Left ventricle myocardium inferior (tissue), 1 donor: ENCODE measurements around the gene PYCARD. TPM values are rescaled to one million over a fixed set of nuclear protein-coding genes. Genes with fewer than 3 reads are reported as not detected.
A peak's percentile ranks its signal among the peaks of the same experiment; 100 is the strongest.
"Not testable (repeated sequence)": the region's sequence is repeated elsewhere in the genome, so short reads cannot be mapped to it uniquely, and the experiment has no call there.

Source experiments
- DNase-seq: peaks from one replicate; pipeline ENCODE4 v3.0.0-alpha.2; 2020
- H3K27ac ChIP-seq: fragments of 200-600 bp; replicated peaks from 2 replicates; pipeline ENCODE4 v1.8.0; 2021
- H3K27me3 ChIP-seq: fragments of 200-600 bp; 2 replicates; pipeline ENCODE4 v1.8.0; 2021; ENCODE audit warnings: low read depth
- H3K36me3 ChIP-seq: fragments of 200-600 bp; 2 replicates; pipeline ENCODE4 v1.8.0; 2021
- H3K4me1 ChIP-seq: fragments of 200-600 bp; 2 replicates; pipeline ENCODE4 v1.8.0; 2021
- H3K4me3 ChIP-seq: fragments of 200-600 bp; 2 replicates; pipeline ENCODE4 v1.8.0; 2021; ENCODE audit warnings: mild to moderate bottlenecking, moderate library complexity
- H3K9me3 ChIP-seq: fragments of 200-600 bp; replicated peaks from 2 replicates; pipeline ENCODE4 v1.8.0; 2021
- CTCF ChIP-seq: fragments of 200-600 bp; IDR thresholded peaks from 2 replicates; pipeline ENCODE4 v1.8.0; 2021; ENCODE audit warnings: antibody characterized with exemption, mild to moderate bottlenecking, borderline replicate concordance
- intact Hi-C: fragments of 100-400 bp; cut with micrococcal nuclease; formaldehyde crosslinking; loops from one replicate; pipeline ENCODE4 v1.11.0; 2022
- total RNA-seq: library from RNA; stranded (reverse); fragmentation: NEBNext Ultra II Directional; extraction: Animal tissue kit (Norgen Biotek cat#: 25700); gene quantifications from one replicate; pipeline ENCODE4 v1.2.1, GENCODE V29; 2021
- donor health status: DM: no; HTN: yes; CAD: no; lungs with severe emphysema.

Gene PYCARD
- total RNA-seq, 1 donor from 2014 or later, result 5.3 TPM

GRCh38 chr16:31181102-31181830 lies 21.3 kb downstream of the PYCARD start:
- H3K4me3 ChIP-seq, result peak overlapping the region; percentile 98
- TF ChIP-seq CTCF, result no peak
- peaks cover 71% of the 10 kb centered on the region for H3K4me1 ChIP-seq
- intact Hi-C loops, result no loop called here
- DNase-seq, result peak; percentile 36
- H3K36me3 ChIP-seq, result peaks cover 41% of the 10 kb centered on the region
- peak overlapping the region; percentile 96 for H3K27ac ChIP-seq
- H3K27me3 ChIP-seq, result no peaks in the 10 kb centered on the region
- H3K9me3 ChIP-seq, result no peaks in the 10 kb centered on the region

GRCh38 chr16:31179747-31180459 lies 22.7 kb downstream of the PYCARD start, which contains the start of gene FUS:
Gene FUS, plus strand, starts transcription at chr16:31180139. Its CDS starts 76 bp downstream, at chr16:31180215.
- Histone ChIP-seq H3K36me3 (peaks cover 28% of the 10 kb centered on the region), H3K4me1 (peaks cover 61% of the 10 kb centered on the region), H3K27ac (peak within 1 kb of the TSS; percentile 96), H3K27me3 (no peaks in the 10 kb centered on the region), H3K9me3 (no peaks in the 10 kb centered on the region), H3K4me3 (peak within 1 kb of the TSS; percentile 98)
- TF ChIP-seq CTCF, result no peak
- peak; percentile 90 for DNase-seq
- intact Hi-C loops, result no loop called here

GRCh38 chr16:31179219-31179746 lies 23.3 kb downstream of the PYCARD start:
- Histone ChIP-seq H3K4me3 (peak overlapping the region; percentile 98), H3K27ac (peak overlapping the region; percentile 96), H3K4me1 (peaks cover 56% of the 10 kb centered on the region), H3K9me3 (no peaks in the 10 kb centered on the region), H3K27me3 (no peaks in the 10 kb centered on the region), H3K36me3 (peaks cover 22% of the 10 kb centered on the region)
- intact Hi-C loops, result no loop called here
- TF ChIP-seq CTCF, result no peak
- no peak for DNase-seq

GRCh38 chr16:31177136-31177535 lies 25.4 kb downstream of the PYCARD start:
- intact Hi-C loops, result no loop called here
- no peaks in the 10 kb centered on the region for H3K27me3 ChIP-seq
- H3K36me3 ChIP-seq, result peaks cover under 1% of the 10 kb centered on the region
- no peak overlapping the region for H3K4me3 ChIP-seq
- TF ChIP-seq CTCF, result no peak
- H3K9me3 ChIP-seq, result no peaks in the 10 kb centered on the region
- no peak for DNase-seq
- H3K4me1 ChIP-seq, result peaks cover 35% of the 10 kb centered on the region
- H3K27ac ChIP-seq, result no peak overlapping the region

- H3K27me3 ChIP-seq, H3K9me3 ChIP-seq, H3K36me3 ChIP-seq, H3K4me3 ChIP-seq, intact Hi-C loops, DNase-seq: not testable (repeated sequence)
- peak overlapping the region; percentile 87 for H3K27ac ChIP-seq
- H3K4me1 ChIP-seq, result peaks cover 15% of the 10 kb centered on the region
Measured at GRCh38 chr16:31170048-31170447, 32.5 kb downstream of the PYCARD start.

GRCh38 chr16:31168848-31169247 lies 33.7 kb downstream of the PYCARD start:
- no peaks in the 10 kb centered on the region for H3K9me3 ChIP-seq
- intact Hi-C loops, result no loop called here
- no peak for TF ChIP-seq CTCF
- no peak overlapping the region for H3K4me3 ChIP-seq
- no peaks in the 10 kb centered on the region for H3K36me3 ChIP-seq
- DNase-seq, result no peak
- H3K27me3 ChIP-seq, result no peaks in the 10 kb centered on the region
- H3K27ac ChIP-seq, result no peak overlapping the region
- H3K4me1 ChIP-seq, result peaks cover 15% of the 10 kb centered on the region
